Measurements from ENCODE around the gene ENPP6. TPM values are rescaled to one million over a fixed set of nuclear protein-coding genes. Genes with fewer than 3 reads are reported as not detected.

ENPP6 gene
- polyA plus RNA-seq, 1 donor from 2014 or later: not detected

DNA sequence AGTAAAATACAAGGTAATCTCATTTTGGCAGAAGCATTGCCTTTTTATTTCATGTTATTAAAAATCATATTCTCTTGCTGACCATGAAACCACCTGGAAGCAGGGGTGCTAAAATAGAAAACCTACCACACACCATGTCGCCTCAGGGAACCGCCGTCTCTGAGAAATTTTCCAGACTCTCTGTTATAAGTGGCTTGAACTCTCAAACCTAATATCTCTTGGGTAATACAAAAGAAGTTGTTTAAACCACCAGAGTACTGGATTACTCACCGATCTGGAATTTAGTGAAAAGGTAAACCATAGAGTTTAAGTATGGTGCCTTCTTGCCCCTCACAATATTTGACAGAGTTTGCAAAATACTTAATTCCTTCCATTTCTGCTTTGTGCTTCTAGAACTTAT, 27.7 kb downstream of the ENPP6 start:
- Histone ChIP-seq H3K9me3 (ENCODE audit: low read length) (no peaks in the 10 kb centered on the region), H3K27me3 (ENCODE audit: insufficient read depth, low read depth, low read length) (no peaks in the 10 kb centered on the region), H2AFZ (ENCODE audit: low read depth, low read length) (no peak overlapping the region), H3K36me3 (ENCODE audit: insufficient read depth, low read length) (no peaks in the 10 kb centered on the region), H3K4me2 (ENCODE audit: low read length) (no peak overlapping the region), H4K20me1 (ENCODE audit: insufficient read depth) (no peaks in the 10 kb centered on the region), H3K9me2 (ENCODE audit: insufficient read depth, low read length) (no peaks in the 10 kb centered on the region), H3K79me2 (replicated peaks; ENCODE audit: insufficient read depth, low read length) (no peaks in the 10 kb centered on the region), H3F3A (ENCODE audit: insufficient read depth, low read length, poor library complexity, severe bottlenecking) (no peaks in the 10 kb centered on the region), H3K9ac (ENCODE audit: low read length) (no peak overlapping the region), H3K4me3 (ENCODE audit: low read length) (no peak overlapping the region), H3K27ac (ENCODE audit: low read length) (no peak overlapping the region)
- TF ChIP-seq MXI1 (conservative IDR thresholded peaks at IDR 0.05; ENCODE audit: poor library complexity, severe bottlenecking) (no peak), SMC3 (conservative IDR thresholded peaks at IDR 0.05; ENCODE audit: poor library complexity) (no peak), POLR2AphosphoS5 (IDR thresholded peaks at IDR 0.05) (no peak), TAF1 (IDR thresholded peaks at IDR 0.05; ENCODE audit: low read depth) (no peak), RAD21 (conservative IDR thresholded peaks at IDR 0.05) (no peak), EZH2 (IDR thresholded peaks at IDR 0.05; ENCODE audit: borderline replicate concordance, insufficient read depth, low read length, poor library complexity, severe bottlenecking) (no peak), EP300 (conservative IDR thresholded peaks at IDR 0.05; ENCODE audit: poor library complexity, severe bottlenecking) (no peak)
- TF ChIP-seq, protein P1, sequence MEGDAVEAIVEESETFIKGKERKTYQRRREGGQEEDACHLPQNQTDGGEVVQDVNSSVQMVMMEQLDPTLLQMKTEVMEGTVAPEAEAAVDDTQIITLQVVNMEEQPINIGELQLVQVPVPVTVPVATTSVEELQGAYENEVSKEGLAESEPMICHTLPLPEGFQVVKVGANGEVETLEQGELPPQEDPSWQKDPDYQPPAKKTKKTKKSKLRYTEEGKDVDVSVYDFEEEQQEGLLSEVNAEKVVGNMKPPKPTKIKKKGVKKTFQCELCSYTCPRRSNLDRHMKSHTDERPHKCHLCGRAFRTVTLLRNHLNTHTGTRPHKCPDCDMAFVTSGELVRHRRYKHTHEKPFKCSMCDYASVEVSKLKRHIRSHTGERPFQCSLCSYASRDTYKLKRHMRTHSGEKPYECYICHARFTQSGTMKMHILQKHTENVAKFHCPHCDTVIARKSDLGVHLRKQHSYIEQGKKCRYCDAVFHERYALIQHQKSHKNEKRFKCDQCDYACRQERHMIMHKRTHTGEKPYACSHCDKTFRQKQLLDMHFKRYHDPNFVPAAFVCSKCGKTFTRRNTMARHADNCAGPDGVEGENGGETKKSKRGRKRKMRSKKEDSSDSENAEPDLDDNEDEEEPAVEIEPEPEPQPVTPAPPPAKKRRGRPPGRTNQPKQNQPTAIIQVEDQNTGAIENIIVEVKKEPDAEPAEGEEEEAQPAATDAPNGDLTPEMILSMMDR (IDR thresholded peaks at IDR 0.05; ENCODE audit: poor library complexity, severe bottlenecking): no peak
- TF ChIP-seq, protein P2, sequence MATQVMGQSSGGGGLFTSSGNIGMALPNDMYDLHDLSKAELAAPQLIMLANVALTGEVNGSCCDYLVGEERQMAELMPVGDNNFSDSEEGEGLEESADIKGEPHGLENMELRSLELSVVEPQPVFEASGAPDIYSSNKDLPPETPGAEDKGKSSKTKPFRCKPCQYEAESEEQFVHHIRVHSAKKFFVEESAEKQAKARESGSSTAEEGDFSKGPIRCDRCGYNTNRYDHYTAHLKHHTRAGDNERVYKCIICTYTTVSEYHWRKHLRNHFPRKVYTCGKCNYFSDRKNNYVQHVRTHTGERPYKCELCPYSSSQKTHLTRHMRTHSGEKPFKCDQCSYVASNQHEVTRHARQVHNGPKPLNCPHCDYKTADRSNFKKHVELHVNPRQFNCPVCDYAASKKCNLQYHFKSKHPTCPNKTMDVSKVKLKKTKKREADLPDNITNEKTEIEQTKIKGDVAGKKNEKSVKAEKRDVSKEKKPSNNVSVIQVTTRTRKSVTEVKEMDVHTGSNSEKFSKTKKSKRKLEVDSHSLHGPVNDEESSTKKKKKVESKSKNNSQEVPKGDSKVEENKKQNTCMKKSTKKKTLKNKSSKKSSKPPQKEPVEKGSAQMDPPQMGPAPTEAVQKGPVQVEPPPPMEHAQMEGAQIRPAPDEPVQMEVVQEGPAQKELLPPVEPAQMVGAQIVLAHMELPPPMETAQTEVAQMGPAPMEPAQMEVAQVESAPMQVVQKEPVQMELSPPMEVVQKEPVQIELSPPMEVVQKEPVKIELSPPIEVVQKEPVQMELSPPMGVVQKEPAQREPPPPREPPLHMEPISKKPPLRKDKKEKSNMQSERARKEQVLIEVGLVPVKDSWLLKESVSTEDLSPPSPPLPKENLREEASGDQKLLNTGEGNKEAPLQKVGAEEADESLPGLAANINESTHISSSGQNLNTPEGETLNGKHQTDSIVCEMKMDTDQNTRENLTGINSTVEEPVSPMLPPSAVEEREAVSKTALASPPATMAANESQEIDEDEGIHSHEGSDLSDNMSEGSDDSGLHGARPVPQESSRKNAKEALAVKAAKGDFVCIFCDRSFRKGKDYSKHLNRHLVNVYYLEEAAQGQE (IDR thresholded peaks at IDR 0.05; ENCODE audit: borderline replicate concordance): no peak

DNA sequence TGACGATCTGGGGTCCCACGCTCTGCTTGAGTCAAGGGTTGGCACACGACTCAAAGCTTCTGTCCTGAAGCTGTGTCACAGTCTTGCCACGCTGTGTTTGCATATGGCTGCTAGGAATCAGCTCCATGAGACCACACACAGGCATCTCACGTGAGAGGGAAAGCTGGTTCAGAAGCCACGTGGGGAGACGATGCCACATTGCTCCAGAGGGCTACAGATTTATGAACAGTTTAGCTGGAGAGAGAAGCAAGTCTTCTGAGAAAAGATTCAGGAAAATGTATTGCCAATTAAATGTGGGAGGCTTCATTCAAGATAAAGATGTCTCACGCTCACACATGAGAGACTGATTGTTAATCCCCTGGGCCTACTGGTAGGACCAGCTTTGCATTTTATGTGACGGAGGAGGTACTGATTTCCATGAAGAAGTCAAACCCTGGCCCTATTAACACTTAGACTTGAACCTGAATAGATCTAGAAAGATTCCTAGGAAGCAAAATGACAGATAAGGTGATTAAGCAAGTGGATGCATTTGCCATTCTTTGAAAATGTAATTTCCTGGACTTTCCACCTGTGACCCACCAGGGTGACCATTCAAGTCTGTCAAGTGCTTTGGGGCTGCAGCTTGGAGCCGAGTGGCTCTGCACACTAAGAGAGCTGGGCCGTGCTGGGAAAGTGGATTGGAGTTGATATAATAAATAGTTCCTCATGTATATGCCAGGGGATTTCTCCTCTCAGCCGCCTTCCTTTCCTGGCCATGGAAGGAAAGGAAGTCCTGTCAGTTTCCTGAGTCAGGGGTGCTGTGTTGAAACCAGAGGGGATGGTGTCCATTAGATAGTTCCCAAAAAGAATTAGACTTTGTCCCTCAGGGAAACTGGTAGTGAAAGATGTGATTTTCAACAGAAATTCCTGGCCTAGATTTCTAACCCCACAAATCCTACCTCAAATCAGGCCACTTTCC, 29.0 kb downstream of the ENPP6 start:
- Histone ChIP-seq H3K27me3 (ENCODE audit: insufficient read depth, low read depth, low read length) (no peaks in the 10 kb centered on the region), H2AFZ (ENCODE audit: low read depth, low read length) (no peak overlapping the region), H3K9ac (ENCODE audit: low read length) (no peak overlapping the region), H3F3A (ENCODE audit: insufficient read depth, low read length, poor library complexity, severe bottlenecking) (no peaks in the 10 kb centered on the region), H3K36me3 (ENCODE audit: insufficient read depth, low read length) (no peaks in the 10 kb centered on the region), H3K27ac (ENCODE audit: low read length) (no peak overlapping the region), H3K9me3 (ENCODE audit: low read length) (no peaks in the 10 kb centered on the region), H4K20me1 (ENCODE audit: insufficient read depth) (no peaks in the 10 kb centered on the region), H3K4me3 (ENCODE audit: low read length) (no peak overlapping the region), H3K79me2 (replicated peaks; ENCODE audit: insufficient read depth, low read length) (no peaks in the 10 kb centered on the region), H3K9me2 (ENCODE audit: insufficient read depth, low read length) (no peaks in the 10 kb centered on the region), H3K4me2 (ENCODE audit: low read length) (no peak overlapping the region)
- TF ChIP-seq, protein P2 (IDR thresholded peaks at IDR 0.05; ENCODE audit: borderline replicate concordance): no peak
- no peak for TF ChIP-seq TAF1 (IDR thresholded peaks at IDR 0.05; ENCODE audit: low read depth)
- no peak for TF ChIP-seq POLR2AphosphoS5 (IDR thresholded peaks at IDR 0.05)
- TF ChIP-seq RAD21 (conservative IDR thresholded peaks at IDR 0.05): no peak
- TF ChIP-seq EP300 (conservative IDR thresholded peaks at IDR 0.05; ENCODE audit: poor library complexity, severe bottlenecking): no peak
- TF ChIP-seq, protein P1 (IDR thresholded peaks at IDR 0.05; ENCODE audit: poor library complexity, severe bottlenecking): no peak
- no peak for TF ChIP-seq SMC3 (conservative IDR thresholded peaks at IDR 0.05; ENCODE audit: poor library complexity)
- TF ChIP-seq MXI1 (conservative IDR thresholded peaks at IDR 0.05; ENCODE audit: poor library complexity, severe bottlenecking): no peak
- no peak for TF ChIP-seq EZH2 (IDR thresholded peaks at IDR 0.05; ENCODE audit: borderline replicate concordance, insufficient read depth, low read length, poor library complexity, severe bottlenecking)

Data from neural cell (in vitro differentiated cells).